ENCODE results near the gene FBLN2.

Gene FBLN2

DNA sequence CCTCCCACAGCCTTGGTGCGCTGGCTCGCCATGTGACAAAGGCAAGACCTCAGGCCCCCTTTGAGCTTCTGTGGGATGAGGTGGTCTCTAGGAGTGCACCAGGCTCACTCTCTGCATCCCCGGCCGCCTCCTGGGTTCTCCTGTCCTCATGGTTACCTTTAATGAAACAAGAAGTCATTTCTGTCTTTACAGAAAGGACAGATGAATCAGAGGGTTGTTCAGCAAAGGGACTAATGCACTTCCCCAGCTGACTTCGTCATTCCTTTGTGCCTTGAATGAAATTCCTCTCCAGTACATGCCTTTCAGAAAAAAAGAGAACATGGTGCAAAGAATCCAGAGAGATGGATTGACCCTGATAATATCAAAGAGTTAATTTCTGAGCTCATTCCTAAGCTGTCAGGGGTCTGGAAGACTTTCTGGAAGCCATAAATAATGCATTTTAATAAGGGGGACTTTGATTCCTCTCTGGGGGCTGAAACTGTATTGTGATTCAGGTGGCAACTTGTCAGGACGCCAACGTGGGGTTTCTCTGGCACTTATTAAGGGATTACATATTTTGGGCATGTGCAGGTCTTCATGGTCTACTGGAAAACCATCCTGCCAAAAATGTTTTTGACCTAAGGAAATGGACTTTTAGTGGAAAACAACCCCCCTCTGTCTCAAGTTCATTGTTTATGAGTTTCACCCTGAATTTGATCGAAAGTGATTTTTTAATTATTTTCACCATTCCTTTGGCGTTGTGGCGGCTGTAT is 122.7 kb downstream of the FBLN2 start:
- no peak overlapping the region for H2AFZ ChIP-seq (ENCODE audit: low read depth, low read length)
- no peaks in the 10 kb centered on the region for H3K4me1 ChIP-seq (ENCODE audit: low read length)
- H3K27ac ChIP-seq (ENCODE audit: low read length), result no peak overlapping the region
- no peak overlapping the region for H3K4me3 ChIP-seq (ENCODE audit: low read length)
- H4K20me1 ChIP-seq (ENCODE audit: insufficient read depth, low read length), result no peaks in the 10 kb centered on the region
- H3K27me3 ChIP-seq (ENCODE audit: low read depth, low read length), result peaks cover 75% of the 10 kb centered on the region
- H3K9me3 ChIP-seq (ENCODE audit: insufficient read depth, low read length), result no peaks in the 10 kb centered on the region
- no peaks in the 10 kb centered on the region for H3K36me3 ChIP-seq (replicated peaks; ENCODE audit: low read depth, low read length)
- no peak overlapping the region for H3K4me2 ChIP-seq (ENCODE audit: low read length)
- H3K79me2 ChIP-seq (ENCODE audit: low read length), result no peaks in the 10 kb centered on the region
- H3K9ac ChIP-seq (ENCODE audit: low read length), result no peak overlapping the region
- TF ChIP-seq, protein P1, sequence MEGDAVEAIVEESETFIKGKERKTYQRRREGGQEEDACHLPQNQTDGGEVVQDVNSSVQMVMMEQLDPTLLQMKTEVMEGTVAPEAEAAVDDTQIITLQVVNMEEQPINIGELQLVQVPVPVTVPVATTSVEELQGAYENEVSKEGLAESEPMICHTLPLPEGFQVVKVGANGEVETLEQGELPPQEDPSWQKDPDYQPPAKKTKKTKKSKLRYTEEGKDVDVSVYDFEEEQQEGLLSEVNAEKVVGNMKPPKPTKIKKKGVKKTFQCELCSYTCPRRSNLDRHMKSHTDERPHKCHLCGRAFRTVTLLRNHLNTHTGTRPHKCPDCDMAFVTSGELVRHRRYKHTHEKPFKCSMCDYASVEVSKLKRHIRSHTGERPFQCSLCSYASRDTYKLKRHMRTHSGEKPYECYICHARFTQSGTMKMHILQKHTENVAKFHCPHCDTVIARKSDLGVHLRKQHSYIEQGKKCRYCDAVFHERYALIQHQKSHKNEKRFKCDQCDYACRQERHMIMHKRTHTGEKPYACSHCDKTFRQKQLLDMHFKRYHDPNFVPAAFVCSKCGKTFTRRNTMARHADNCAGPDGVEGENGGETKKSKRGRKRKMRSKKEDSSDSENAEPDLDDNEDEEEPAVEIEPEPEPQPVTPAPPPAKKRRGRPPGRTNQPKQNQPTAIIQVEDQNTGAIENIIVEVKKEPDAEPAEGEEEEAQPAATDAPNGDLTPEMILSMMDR (IDR thresholded peaks at IDR 0.05; ENCODE audit: low read depth, low read length), result no peak
- no peak for TF ChIP-seq EZH2phosphoT487 (IDR thresholded peaks at IDR 0.05; ENCODE audit: low read depth)

DNA sequence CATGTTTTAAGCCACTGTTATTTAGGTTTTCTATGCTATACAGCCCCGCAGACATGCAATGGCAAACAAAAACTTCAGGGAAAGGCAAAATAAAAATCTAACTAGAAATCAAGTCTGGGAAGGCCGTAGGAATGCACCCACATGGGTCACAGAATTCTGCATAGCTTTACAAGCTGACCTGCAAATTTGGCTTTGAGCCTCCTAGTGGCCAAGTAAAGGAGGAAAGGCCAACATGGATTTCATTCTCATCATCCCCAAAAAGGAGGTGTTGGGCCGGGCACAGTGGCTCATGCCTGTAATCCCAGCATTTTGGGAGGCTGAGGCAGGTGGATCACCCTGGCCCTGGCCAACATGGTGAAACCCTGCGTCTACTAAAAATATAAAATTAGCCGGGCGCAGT is 124.3 kb downstream of the FBLN2 start:
- H3K4me3 ChIP-seq (ENCODE audit: low read length), result no peak overlapping the region
- no peaks in the 10 kb centered on the region for H3K9me3 ChIP-seq (ENCODE audit: insufficient read depth, low read length)
- no peak overlapping the region for H3K4me2 ChIP-seq (ENCODE audit: low read length)
- TF ChIP-seq EZH2phosphoT487 (IDR thresholded peaks at IDR 0.05; ENCODE audit: low read depth), result no peak
- TF ChIP-seq, protein P1 (IDR thresholded peaks at IDR 0.05; ENCODE audit: low read depth, low read length), result no peak; the same call in 1 of the 2 replicates
- no peak overlapping the region for H3K27ac ChIP-seq (ENCODE audit: low read length)
- no peaks in the 10 kb centered on the region for H3K79me2 ChIP-seq (ENCODE audit: low read length)
- H3K9ac ChIP-seq (ENCODE audit: low read length), result no peak overlapping the region
- no peaks in the 10 kb centered on the region for H3K4me1 ChIP-seq (ENCODE audit: low read length)
- no peaks in the 10 kb centered on the region for H3K36me3 ChIP-seq (replicated peaks; ENCODE audit: low read depth, low read length)
- no peak overlapping the region for H2AFZ ChIP-seq (ENCODE audit: low read depth, low read length)
- no peaks in the 10 kb centered on the region for H4K20me1 ChIP-seq (ENCODE audit: insufficient read depth, low read length)
- peaks cover 67% of the 10 kb centered on the region for H3K27me3 ChIP-seq (ENCODE audit: low read depth, low read length)

- Histone ChIP-seq H3K36me3 (replicated peaks; ENCODE audit: low read depth, low read length) (no peaks in the 10 kb centered on the region), H4K20me1 (ENCODE audit: insufficient read depth, low read length) (no peaks in the 10 kb centered on the region), H3K27ac (ENCODE audit: low read length) (no peak overlapping the region), H3K9me3 (ENCODE audit: insufficient read depth, low read length) (no peaks in the 10 kb centered on the region), H3K27me3 (ENCODE audit: low read depth, low read length) (peaks cover 59% of the 10 kb centered on the region), H3K79me2 (ENCODE audit: low read length) (no peaks in the 10 kb centered on the region), H3K9ac (ENCODE audit: low read length) (no peak overlapping the region), H3K4me3 (ENCODE audit: low read length) (no peak overlapping the region), H2AFZ (ENCODE audit: low read depth, low read length) (no peak overlapping the region), H3K4me2 (ENCODE audit: low read length) (no peak overlapping the region), H3K4me1 (ENCODE audit: low read length) (no peaks in the 10 kb centered on the region)
- no peak for TF ChIP-seq EZH2phosphoT487 (IDR thresholded peaks at IDR 0.05; ENCODE audit: low read depth)
- TF ChIP-seq, protein P1 (IDR thresholded peaks at IDR 0.05; ENCODE audit: low read depth, low read length), result no peak
Measured at GRCh38 chr3:13674538-13675185, 125.7 kb downstream of the FBLN2 start.

DNA sequence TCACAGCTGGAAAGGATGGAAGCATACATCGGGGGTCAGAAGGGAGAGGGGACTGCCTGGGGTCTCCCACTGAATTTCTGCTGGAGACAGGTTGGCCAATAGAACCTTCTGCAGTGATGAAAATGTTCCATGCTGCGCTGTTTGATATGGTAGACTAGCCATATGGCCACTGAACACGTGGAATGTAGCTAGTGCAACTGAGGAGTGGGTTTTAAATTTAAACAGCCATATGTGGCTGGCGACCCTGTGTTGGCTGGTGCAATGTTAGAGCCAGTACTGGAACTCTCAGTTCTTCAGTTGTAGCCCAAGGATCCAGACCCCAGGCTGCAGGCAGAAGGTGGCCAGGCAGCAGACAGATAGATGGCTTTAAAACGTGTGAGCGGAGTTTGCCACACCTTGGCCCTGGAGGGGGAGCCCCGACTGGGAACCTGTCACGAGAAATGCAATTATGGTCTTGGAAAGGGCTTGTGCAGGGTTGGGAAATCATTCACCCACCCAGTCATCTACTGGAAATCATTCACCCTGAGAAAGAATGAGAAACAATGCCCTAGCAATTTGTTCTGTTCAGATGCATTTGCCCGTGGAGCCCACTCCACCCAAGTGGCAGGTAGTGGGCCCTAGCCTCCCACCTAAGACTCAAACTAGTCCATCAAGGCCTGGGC is 127.6 kb downstream of the FBLN2 start:
- Histone ChIP-seq H3K4me3 (ENCODE audit: low read length) (no peak overlapping the region), H3K9ac (ENCODE audit: low read length) (no peak overlapping the region), H2AFZ (ENCODE audit: low read depth, low read length) (no peak overlapping the region), H3K27ac (ENCODE audit: low read length) (no peak overlapping the region), H3K36me3 (replicated peaks; ENCODE audit: low read depth, low read length) (no peaks in the 10 kb centered on the region), H3K27me3 (ENCODE audit: low read depth, low read length) (peaks cover 52% of the 10 kb centered on the region), H3K9me3 (ENCODE audit: insufficient read depth, low read length) (no peaks in the 10 kb centered on the region), H3K4me1 (ENCODE audit: low read length) (no peaks in the 10 kb centered on the region), H3K4me2 (ENCODE audit: low read length) (no peak overlapping the region), H4K20me1 (ENCODE audit: insufficient read depth, low read length) (no peaks in the 10 kb centered on the region), H3K79me2 (ENCODE audit: low read length) (no peaks in the 10 kb centered on the region)
- TF ChIP-seq EZH2phosphoT487 (IDR thresholded peaks at IDR 0.05; ENCODE audit: low read depth), result no peak
- TF ChIP-seq, protein P1 (IDR thresholded peaks at IDR 0.05; ENCODE audit: low read depth, low read length), result no peak
